Measurements from ENCODE around the gene MVK.

DNA sequence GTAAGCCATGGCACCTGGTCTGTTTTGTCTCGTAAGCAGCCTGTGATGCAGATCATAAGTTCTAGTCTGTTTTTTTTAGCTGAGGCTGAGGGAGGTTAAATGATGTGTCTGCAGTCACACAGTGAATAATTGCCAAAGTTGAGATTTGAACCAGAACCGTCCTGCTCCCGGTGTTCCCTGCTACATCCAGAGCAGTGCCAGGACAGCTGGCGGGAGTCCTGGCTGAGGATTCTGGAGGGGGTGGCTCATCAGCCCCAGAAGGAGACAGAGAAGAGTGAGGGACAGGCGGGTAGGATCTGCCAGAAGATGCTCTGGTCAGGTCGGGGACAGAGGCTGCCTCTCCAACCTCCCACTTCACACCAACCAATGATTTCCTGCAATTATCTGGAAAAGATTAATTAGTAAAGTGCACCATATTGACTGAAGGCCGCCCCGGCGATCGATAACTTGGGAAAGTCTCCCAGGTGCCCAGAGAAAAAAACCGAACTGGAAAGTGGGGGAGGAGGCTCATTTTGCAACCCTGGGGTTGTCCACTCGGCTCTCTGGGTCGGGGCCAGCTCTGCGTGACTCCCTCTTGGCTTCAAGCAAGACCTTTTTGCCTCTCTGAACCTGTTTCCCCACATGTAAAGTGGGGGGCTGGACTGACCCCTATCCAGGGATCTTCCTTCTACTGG, 42.1 kb downstream of the MVK start:
- TF ChIP-seq, protein P1, sequence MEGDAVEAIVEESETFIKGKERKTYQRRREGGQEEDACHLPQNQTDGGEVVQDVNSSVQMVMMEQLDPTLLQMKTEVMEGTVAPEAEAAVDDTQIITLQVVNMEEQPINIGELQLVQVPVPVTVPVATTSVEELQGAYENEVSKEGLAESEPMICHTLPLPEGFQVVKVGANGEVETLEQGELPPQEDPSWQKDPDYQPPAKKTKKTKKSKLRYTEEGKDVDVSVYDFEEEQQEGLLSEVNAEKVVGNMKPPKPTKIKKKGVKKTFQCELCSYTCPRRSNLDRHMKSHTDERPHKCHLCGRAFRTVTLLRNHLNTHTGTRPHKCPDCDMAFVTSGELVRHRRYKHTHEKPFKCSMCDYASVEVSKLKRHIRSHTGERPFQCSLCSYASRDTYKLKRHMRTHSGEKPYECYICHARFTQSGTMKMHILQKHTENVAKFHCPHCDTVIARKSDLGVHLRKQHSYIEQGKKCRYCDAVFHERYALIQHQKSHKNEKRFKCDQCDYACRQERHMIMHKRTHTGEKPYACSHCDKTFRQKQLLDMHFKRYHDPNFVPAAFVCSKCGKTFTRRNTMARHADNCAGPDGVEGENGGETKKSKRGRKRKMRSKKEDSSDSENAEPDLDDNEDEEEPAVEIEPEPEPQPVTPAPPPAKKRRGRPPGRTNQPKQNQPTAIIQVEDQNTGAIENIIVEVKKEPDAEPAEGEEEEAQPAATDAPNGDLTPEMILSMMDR (IDR thresholded peaks at IDR 0.05) = no peak
- TF ChIP-seq POLR2AphosphoS5 (IDR thresholded peaks at IDR 0.05) (no peak), POLR2A (IDR thresholded peaks at IDR 0.05) (no peak), EP300 (IDR thresholded peaks at IDR 0.05; ENCODE audit: low read depth) (no peak)
